Glomerular visceral epithelial cell (primary cell): Measurements from ENCODE around the gene HIRA.

ENCODE experiments used
- DNase-seq: peaks from one replicate; pipeline ENCODE4 v3.0.0-alpha.2; 2016; ENCODE audit errors: extremely low spot score

HIRA gene, protein sequence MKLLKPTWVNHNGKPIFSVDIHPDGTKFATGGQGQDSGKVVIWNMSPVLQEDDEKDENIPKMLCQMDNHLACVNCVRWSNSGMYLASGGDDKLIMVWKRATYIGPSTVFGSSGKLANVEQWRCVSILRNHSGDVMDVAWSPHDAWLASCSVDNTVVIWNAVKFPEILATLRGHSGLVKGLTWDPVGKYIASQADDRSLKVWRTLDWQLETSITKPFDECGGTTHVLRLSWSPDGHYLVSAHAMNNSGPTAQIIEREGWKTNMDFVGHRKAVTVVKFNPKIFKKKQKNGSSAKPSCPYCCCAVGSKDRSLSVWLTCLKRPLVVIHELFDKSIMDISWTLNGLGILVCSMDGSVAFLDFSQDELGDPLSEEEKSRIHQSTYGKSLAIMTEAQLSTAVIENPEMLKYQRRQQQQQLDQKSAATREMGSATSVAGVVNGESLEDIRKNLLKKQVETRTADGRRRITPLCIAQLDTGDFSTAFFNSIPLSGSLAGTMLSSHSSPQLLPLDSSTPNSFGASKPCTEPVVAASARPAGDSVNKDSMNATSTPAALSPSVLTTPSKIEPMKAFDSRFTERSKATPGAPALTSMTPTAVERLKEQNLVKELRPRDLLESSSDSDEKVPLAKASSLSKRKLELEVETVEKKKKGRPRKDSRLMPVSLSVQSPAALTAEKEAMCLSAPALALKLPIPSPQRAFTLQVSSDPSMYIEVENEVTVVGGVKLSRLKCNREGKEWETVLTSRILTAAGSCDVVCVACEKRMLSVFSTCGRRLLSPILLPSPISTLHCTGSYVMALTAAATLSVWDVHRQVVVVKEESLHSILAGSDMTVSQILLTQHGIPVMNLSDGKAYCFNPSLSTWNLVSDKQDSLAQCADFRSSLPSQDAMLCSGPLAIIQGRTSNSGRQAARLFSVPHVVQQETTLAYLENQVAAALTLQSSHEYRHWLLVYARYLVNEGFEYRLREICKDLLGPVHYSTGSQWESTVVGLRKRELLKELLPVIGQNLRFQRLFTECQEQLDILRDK

GRCh38 chr22:19431649-19432132 lies at the start of gene HIRA:
HIRA (minus strand) TSS chr22:19431733; CDS start chr22:19431476, 257 bp downstream.
- DNase-seq: peak; percentile 74

DNA sequence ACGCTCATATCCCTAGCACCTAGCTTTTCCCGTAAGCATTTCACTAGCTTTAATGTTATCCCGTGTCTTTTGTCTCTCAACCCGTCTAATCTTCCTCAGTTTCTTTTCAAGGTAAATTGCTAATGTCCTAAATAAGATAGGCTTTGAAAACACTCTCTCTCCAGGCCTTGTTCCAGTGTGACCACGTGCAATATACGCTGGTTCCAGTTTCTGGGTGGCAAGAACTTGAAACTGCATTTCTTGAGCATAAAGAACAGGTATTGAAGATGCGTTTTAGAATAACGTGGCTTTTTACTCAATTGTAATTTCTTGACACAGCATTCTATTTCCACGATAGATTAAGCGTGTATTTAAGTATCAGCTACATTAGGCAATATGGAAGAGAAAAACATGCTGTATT lies 49.3 kb upstream of the HIRA start:
- DNase-seq: no peak

DNA sequence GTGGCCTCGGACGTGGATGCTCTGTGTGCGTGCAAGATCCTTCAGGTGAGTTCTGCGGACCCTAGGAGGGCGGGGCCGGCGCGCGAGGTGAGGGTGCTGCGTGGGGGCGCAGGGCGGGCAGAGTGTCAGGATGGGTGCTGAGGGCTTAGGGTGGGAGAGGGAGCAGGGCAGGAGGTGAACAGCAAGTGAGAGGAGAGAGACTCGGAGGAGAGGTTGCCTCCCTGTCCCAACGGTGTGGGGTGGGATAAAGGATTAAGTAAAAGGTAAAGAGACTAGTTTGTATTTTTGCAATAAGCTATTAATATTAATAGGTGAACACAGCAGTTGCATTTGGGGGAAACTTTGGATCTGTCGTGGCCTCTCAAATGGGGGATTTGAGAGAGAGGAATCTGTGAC lies 48.6 kb upstream of the HIRA start:
- DNase-seq: no peak

GRCh38 chr22:19479355-19480172 lies 48.0 kb upstream of the HIRA start, which contains the start of gene CDC45:
CDC45 (plus strand) TSS chr22:19479920; CDS start chr22:19479969, 49 bp downstream.
- peak; percentile 96 for DNase-seq

- DNase-seq: peak; percentile 82
These were observed 47.4 kb upstream of the HIRA start, which contains the start of gene UFD1 for GRCh38 chr22:19478901-19479354. UFD1 (minus strand) TSS chr22:19479193; CDS start chr22:19479085, 108 bp downstream.

- no peak for DNase-seq
These were observed 46.7 kb upstream of the HIRA start for GRCh38 chr22:19478045-19478900.

DNA sequence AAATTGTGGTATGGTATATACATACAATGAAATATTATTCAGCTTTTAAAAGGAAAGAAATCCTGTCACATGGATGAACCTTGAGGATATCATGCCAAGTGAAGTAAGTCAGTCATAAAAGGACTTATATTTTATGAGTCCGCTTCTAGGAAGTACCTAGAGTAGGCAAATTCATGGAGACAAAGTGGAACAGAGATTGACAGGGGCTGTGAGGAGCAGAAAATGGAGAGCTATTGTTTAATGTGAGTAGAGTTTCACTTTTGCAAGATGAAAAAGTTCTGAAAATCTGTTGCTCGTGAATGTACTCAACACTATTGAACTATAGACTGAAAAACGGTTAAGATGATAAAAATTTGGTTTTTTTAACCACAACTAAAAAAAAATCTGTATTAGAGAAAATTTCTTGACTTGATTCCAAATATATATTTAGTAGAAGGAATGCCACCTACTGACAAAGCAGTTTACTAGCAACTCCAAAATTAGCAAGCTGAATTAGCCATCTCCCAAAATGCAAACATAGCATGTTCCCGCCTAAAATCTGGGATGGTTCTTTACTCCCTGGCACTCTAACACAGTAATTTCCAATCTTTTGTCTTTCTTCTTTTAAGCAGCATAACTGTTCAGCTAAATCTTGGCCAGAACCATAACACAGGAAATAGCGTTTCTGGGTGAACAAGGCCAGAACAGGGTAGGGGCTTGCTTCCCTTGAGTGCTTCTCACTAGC lies 46.0 kb upstream of the HIRA start:
- DNase-seq: no peak

DNA sequence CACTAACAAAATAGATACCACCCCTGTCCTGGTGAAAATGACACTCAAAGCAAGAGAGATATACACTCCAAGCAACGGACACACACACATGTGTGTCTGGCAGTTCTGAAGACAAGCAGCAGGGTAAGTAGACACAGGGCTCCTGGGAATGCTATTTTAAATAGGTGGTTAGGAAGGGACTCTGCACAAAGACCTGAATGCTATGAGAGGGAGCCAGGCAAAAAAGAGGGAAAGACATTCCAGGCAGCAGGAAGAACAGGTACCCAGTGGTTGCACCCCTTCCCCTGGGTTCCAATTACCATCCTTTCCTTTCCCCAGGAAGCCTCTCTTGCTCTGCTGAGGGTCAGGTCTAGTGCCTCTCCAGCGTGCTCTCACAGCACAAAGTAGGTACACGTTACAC lies 44.5 kb upstream of the HIRA start:
- no peak for DNase-seq

- no peak for DNase-seq
These were observed 42.0 kb upstream of the HIRA start for GRCh38 chr22:19473578-19473977.

DNA sequence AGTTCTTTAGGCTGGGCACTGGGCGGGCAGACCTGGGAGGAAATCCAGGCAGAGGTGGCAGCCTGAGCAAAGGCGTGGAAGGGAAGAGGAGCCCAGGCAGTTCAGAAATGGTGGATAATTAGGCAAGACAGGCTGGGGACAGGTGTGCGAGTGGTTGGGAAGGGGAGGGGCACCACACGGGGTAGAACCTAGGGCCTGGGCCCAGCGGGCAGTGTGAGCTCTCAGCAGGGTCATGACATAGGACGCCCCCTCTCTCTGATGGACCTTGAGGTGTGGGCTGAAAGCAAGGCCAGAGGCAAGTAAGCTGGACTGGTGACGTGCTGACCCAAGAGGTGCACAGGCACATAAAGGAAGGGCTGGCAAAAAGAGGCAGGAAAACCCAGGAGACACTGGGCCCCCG lies 40.7 kb upstream of the HIRA start:
- DNase-seq: no peak

DNA sequence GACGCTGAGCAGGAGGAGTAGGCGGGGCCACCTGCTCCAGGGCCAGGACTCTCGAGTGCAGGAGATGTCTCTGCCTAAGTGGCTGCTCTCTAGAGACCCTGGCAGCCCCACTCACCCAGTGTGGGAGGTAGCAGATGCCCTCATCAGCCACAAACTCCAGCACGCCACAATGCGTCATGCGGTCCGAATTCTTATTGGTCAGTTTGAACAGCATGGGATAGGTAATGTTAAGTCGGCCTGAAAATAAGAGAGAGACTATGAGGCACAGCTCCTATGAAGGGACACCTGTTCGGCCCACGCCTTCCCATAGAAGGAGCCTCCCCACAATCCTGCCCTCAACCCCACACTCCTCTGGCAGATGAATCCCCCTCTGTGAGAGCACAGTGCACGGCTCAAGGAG lies 40.0 kb upstream of the HIRA start:
- DNase-seq: no peak

DNA sequence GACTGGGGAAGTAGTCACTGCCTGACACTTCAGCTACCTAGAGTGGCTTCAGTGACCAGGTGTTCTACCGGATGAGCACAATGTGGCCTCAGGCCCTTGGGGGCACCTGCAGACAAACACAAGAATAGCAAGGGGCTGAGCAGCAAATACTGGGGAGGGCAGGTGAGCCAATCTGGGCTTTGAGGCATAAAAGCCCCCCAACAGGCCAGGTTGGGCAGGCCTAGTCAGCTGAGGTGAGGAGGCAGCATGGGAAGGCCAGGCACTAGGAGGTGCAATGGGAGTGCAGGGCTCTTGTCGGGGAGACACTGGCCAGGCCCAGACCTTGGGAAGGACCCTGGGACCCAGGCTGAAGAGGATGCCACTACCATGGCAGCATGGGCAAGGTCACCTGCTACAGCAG lies 38.5 kb upstream of the HIRA start:
- DNase-seq: no peak

DNA sequence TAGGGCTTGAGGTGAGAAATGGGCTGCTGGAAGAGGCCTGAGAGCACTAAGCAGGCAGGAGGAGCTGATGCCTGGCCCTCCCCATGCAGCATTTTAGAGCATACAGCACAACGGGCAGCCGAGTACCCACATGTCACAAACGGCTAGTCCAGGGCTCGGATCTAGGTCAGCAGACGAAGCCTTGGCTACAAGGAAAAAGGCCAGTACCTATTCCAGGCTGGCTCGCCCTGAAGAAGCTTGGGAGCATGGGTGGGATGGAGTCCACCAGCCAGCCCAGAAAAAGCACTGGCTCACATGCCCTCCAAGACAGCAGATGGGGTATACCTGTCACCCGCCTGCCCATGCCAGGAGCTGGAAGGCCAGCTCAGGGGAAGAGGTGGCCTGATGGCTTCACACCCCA lies 37.9 kb upstream of the HIRA start:
- no peak for DNase-seq

DNA sequence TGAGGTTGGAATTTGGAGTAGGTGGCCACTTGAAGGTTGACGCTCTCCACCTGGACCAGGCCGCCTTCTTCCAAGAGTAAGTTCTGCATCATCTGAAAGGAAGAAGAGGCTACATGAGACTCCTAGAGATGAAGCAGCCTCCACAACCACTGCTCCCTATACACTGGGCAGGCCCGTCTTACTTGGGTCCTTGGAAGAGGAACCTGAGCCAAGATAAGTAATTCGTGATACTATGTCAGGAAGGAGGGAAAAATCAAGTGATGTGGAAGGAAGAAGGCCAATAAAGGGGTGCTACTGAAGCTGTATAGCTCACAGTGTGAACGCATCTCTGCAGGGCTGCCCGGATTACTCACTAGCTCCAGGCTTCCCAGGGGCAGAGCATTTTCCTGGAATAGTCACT lies 36.4 kb upstream of the HIRA start:
- no peak for DNase-seq

- no peak for DNase-seq
These were observed 35.6 kb upstream of the HIRA start for GRCh38 chr22:19466848-19467752.

- no peak for DNase-seq
These were observed 34.7 kb upstream of the HIRA start for GRCh38 chr22:19466126-19466716.

- DNase-seq: no peak
These were observed 33.4 kb upstream of the HIRA start for GRCh38 chr22:19464975-19465374.

GRCh38 chr22:19464546-19464945 lies 33.0 kb upstream of the HIRA start:
- DNase-seq: no peak
